HepG2 (cell line): ENCODE data around the gene PHACTR1. TPM values are rescaled to one million over a fixed set of nuclear protein-coding genes. Genes with fewer than 3 reads are reported as not detected.

Source experiments
- ARNTL ChIP-seq: sonication (generic); formaldehyde crosslinking; IDR thresholded peaks from 2 replicates; pipeline ENCODE4 v1.4.0; 2020; ENCODE audit warnings: mild to moderate bottlenecking, missing genetic modification reagents
- CEBPB ChIP-seq: IDR thresholded peaks from 2 replicates; pipeline ENCODE4 v1.6.1; 2011; ENCODE audit warnings: low read depth, low read length, improper control_type of control experiment, borderline replicate concordance
- CENPX ChIP-seq: sonication (generic); formaldehyde crosslinking; IDR thresholded peaks from 2 replicates; pipeline ENCODE4 v1.9.0; 2021; ENCODE audit warnings: mild to moderate bottlenecking, missing genetic modification reagents, moderate library complexity
- HNRNPUL1 ChIP-seq: fragments of 200-400 bp; formaldehyde crosslinking; IDR thresholded peaks from 2 replicates; pipeline ENCODE4 v1.6.1; 2017; ENCODE audit warnings: low read depth, mild to moderate bottlenecking, low read length, moderate library complexity
- MLLT10 ChIP-seq: sonication (generic); formaldehyde crosslinking; IDR thresholded peaks from 2 replicates; pipeline ENCODE4 v1.4.0; 2020; ENCODE audit warnings: missing genetic modification reagents
- MTF1 ChIP-seq: sonication (generic); formaldehyde crosslinking; IDR thresholded peaks from 2 replicates; pipeline ENCODE4 v1.5.0; 2020; ENCODE audit warnings: missing genetic modification reagents
- NR2F2 ChIP-seq: IDR thresholded peaks from 2 replicates; pipeline ENCODE4 v1.6.1; 2012; ENCODE audit warnings: low read depth, inconsistent platforms, borderline replicate concordance
- NR2F6 ChIP-seq, 2 experiments: IDR thresholded peaks; 2 replicates each; pipeline ENCODE4 v1.6.1; 2016; ENCODE audit warnings: antibody characterized with exemption in 1 of 2, mild to moderate bottlenecking in 1 of 2
- PHF5A ChIP-seq: IDR thresholded peaks from one replicate; pipeline ENCODE4 v1.6.1; 2018; ENCODE audit warnings: low read depth, missing genetic modification reagents; ENCODE audit not compliant: unreplicated experiment
- RARG ChIP-seq: sonication (generic); formaldehyde crosslinking; IDR thresholded peaks from 2 replicates; pipeline ENCODE4 v1.4.0; 2020; ENCODE audit warnings: low read depth, mild to moderate bottlenecking, missing genetic modification reagents
- RERE ChIP-seq: IDR thresholded peaks from 2 replicates; pipeline ENCODE4 v1.6.1; 2016; ENCODE audit warnings: low read depth, missing genetic modification reagents, missing compliant biosample characterization
- TAF15 ChIP-seq: fragments of 200-400 bp; formaldehyde crosslinking; IDR thresholded peaks from one replicate; pipeline ENCODE4 v1.6.1; 2018; ENCODE audit warnings: mild to moderate bottlenecking, low read depth, low read length; ENCODE audit not compliant: poor library complexity, severe bottlenecking
- TBX2 ChIP-seq: sonication (generic); formaldehyde crosslinking; IDR thresholded peaks from 2 replicates; pipeline ENCODE4 v1.5.0; 2020; ENCODE audit warnings: missing genetic modification reagents, mild to moderate bottlenecking, borderline replicate concordance
- YEATS4 ChIP-seq: sonication (generic); formaldehyde crosslinking; IDR thresholded peaks from 2 replicates; pipeline ENCODE4 v1.4.0; 2020; ENCODE audit warnings: missing genetic modification reagents, borderline replicate concordance
- ZBTB14 ChIP-seq: sonication (generic); formaldehyde crosslinking; IDR thresholded peaks from 2 replicates; pipeline ENCODE4 v1.4.0; 2020; ENCODE audit warnings: missing genetic modification reagents
- ZBTB3 ChIP-seq: sonication (generic); formaldehyde crosslinking; IDR thresholded peaks from 2 replicates; pipeline ENCODE4 v1.4.0; 2020; ENCODE audit warnings: low read depth, mild to moderate bottlenecking, moderate library complexity, missing genetic modification reagents, borderline replicate concordance
- ZKSCAN5 ChIP-seq: sonication (generic); formaldehyde crosslinking; IDR thresholded peaks from 2 replicates; pipeline ENCODE4 v1.5.1; 2020; ENCODE audit warnings: mild to moderate bottlenecking, missing genetic modification reagents
- ZNF354B ChIP-seq: sonication (generic); formaldehyde crosslinking; IDR thresholded peaks from 2 replicates; pipeline ENCODE4 v1.8.0; 2022; ENCODE audit warnings: mild to moderate bottlenecking, missing genetic modification reagents
- ZNF430 ChIP-seq: sonication (generic); formaldehyde crosslinking; IDR thresholded peaks from 2 replicates; pipeline ENCODE4 v1.9.0; 2021; ENCODE audit warnings: mild to moderate bottlenecking, missing genetic modification reagents
- ZNF460 ChIP-seq: sonication (generic); formaldehyde crosslinking; IDR thresholded peaks from 2 replicates; pipeline ENCODE4 v1.5.1; 2020; ENCODE audit warnings: missing genetic modification reagents, mild to moderate bottlenecking, borderline replicate concordance
- ZNF605 ChIP-seq: sonication (generic); formaldehyde crosslinking; IDR thresholded peaks from 2 replicates; pipeline ENCODE4 v1.8.0; 2022; ENCODE audit warnings: mild to moderate bottlenecking, missing genetic modification reagents
- polyA plus RNA-seq, 8 experiments: library from polyadenylated mRNA; depleted of rRNA in 3 of 8; stranded (reverse) in 7 of 8; unstranded in 1 of 8; fragments of >200 nt; fragmentation: Illumina TruSeq in 4 of 8; extraction: Trizol in 4 of 8; gene quantifications; 2 replicates each; pipeline versions ENCODE4 v1.2.1 to v1.2.3, GENCODE V29; 2011 to 2016; ENCODE audit warnings: low read depth in 4 of 8, missing spikeins in 1 of 8, mixed read lengths in 1 of 8; ENCODE audit not compliant: insufficient read depth in 1 of 8
- total RNA-seq, 5 experiments: library from RNA; depleted of rRNA; stranded (reverse); fragments of >200 nt; fragmentation: Illumina TruSeq; extraction: Trizol; gene quantifications; 2 replicates each; pipeline ENCODE4 v1.2.3, GENCODE V29; 2016; ENCODE audit warnings: low read depth in 1 of 5
- TF ChIP-seq, protein P1 (sequence below): sonication (generic); formaldehyde crosslinking; conservative IDR thresholded peaks from 2 replicates; pipeline ENCODE4 v1.8.1; 2023; ENCODE audit warnings: missing genetic modification reagents
- TF ChIP-seq, protein P2 (sequence below): sonication (generic); formaldehyde crosslinking; IDR thresholded peaks from 2 replicates; pipeline ENCODE4 v1.8.1; 2023; ENCODE audit warnings: mild to moderate bottlenecking, missing genetic modification reagents, borderline replicate concordance

PHACTR1 gene
- total and polyA plus RNA-seq, 2 of the 13 experiments (the other 11 are each of a cell fraction or from before 2014, with no cell fraction given): 0.09 TPM; not detected in 1

GRCh38 chr6:13289789-13290318, 573.3 kb downstream of the PHACTR1 start (continued):
- TF ChIP-seq, protein P1, sequence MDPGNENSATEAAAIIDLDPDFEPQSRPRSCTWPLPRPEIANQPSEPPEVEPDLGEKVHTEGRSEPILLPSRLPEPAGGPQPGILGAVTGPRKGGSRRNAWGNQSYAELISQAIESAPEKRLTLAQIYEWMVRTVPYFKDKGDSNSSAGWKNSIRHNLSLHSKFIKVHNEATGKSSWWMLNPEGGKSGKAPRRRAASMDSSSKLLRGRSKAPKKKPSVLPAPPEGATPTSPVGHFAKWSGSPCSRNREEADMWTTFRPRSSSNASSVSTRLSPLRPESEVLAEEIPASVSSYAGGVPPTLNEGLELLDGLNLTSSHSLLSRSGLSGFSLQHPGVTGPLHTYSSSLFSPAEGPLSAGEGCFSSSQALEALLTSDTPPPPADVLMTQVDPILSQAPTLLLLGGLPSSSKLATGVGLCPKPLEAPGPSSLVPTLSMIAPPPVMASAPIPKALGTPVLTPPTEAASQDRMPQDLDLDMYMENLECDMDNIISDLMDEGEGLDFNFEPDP (CRISPR knock-in tag): no peak
- TF ChIP-seq ZNF354B (CRISPR knock-in tag) (no peak), CEBPB (peak; percentile 87), TBX2 (CRISPR knock-in tag) (peak; percentile 90), HNRNPUL1 (0 out of 2 replicates have a peak, but pooled peaks have one; percentile 61), ZKSCAN5 (no peak), MTF1 (CRISPR knock-in tag) (no peak), NR2F6 (IDR thresholded peaks at IDR 0.05) (peak; percentile 84), NR2F6 (CRISPR knock-in tag; IDR thresholded peaks at IDR 0.05) (peak; percentile 86), ZBTB3 (CRISPR knock-in tag) (no peak), CENPX (CRISPR knock-in tag) (no peak), ZNF430 (CRISPR knock-in tag) (0 out of 2 replicates have a peak, but pooled peaks have one; percentile 37), YEATS4 (CRISPR knock-in tag) (peak; percentile 53; the same call in 1 of the 2 replicates), RERE (CRISPR knock-in tag) (peak; percentile 50; the same call in 1 of the 2 replicates), ZBTB14 (CRISPR knock-in tag) (no peak), RARG (CRISPR knock-in tag) (no peak), MLLT10 (no peak), PHF5A (CRISPR knock-in tag) (no peak), ZNF460 (CRISPR knock-in tag) (peak; percentile 38; the same call in 1 of the 2 replicates), ARNTL (CRISPR knock-in tag) (0 out of 2 replicates have a peak, but pooled peaks have one; percentile 62), TAF15 (no peak), NR2F2 (peak; percentile 81), ZNF605 (CRISPR knock-in tag) (peak; percentile 25; the same call in 1 of the 2 replicates)
- TF ChIP-seq, protein P2, sequence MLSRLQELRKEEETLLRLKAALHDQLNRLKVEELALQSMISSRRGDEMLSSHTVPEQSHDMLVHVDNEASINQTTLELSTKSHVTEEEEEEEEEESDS (CRISPR knock-in tag): no peak; the same call in 1 of the 2 replicates
